PFSK-1 (cell line): ENCODE data around the gene CLINT1.

ENCODE experiments used
- SIN3A ChIP-seq: IDR thresholded peaks from 2 replicates; pipeline ENCODE4 v1.6.1; 2012; ENCODE audit warnings: mild to moderate bottlenecking, low read length, moderate library complexity, borderline replicate concordance; ENCODE audit not compliant: insufficient read depth
- TAF1 ChIP-seq: IDR thresholded peaks from 2 replicates; pipeline ENCODE4 v1.6.1; 2012; ENCODE audit warnings: low read length, control low read depth, borderline replicate concordance; ENCODE audit not compliant: insufficient read depth
- TF ChIP-seq, protein P1 (sequence below), 2 experiments: IDR thresholded peaks; 2 replicates each; pipeline versions ENCODE4 v1.6.1 to v1.8.0; 2011 to 2012; ENCODE audit warnings: low read depth in 2 of 2, low read length in 2 of 2, control low read depth in 1 of 2, inconsistent platforms in 1 of 2, mild to moderate bottlenecking in 1 of 2, moderate library complexity in 1 of 2; ENCODE audit not compliant: insufficient read depth in 1 of 2

DNA sequence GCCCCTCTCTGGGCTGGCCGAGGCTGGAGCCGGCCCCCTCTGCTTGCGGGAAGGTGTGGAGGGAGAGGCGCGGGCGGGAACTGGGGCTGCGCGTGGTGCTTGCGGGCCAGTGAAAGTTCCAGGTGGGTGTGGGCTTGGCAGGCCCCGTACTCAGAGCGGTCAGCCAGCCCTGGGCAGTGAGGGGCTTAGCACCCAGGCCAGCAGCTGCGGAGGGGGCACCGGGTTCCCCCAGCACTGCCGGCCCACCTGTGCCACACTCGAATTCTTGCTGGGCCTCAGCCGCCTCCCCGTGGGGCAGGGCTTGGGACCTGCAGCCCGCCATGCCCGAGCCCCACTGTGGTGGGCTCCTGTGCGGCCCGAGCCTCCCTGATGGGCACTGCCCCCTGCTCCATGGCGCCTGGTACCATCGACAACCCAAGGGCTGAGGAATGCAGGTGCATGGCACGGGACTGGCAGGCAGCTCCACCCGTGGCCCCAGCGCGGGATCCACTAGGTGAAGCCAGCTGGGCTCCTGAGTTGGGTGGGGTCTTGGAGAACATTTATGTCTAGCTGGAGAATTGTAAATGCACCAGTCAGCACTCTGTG is 27.9 kb upstream of the CLINT1 start:
- TF ChIP-seq, protein P1, sequence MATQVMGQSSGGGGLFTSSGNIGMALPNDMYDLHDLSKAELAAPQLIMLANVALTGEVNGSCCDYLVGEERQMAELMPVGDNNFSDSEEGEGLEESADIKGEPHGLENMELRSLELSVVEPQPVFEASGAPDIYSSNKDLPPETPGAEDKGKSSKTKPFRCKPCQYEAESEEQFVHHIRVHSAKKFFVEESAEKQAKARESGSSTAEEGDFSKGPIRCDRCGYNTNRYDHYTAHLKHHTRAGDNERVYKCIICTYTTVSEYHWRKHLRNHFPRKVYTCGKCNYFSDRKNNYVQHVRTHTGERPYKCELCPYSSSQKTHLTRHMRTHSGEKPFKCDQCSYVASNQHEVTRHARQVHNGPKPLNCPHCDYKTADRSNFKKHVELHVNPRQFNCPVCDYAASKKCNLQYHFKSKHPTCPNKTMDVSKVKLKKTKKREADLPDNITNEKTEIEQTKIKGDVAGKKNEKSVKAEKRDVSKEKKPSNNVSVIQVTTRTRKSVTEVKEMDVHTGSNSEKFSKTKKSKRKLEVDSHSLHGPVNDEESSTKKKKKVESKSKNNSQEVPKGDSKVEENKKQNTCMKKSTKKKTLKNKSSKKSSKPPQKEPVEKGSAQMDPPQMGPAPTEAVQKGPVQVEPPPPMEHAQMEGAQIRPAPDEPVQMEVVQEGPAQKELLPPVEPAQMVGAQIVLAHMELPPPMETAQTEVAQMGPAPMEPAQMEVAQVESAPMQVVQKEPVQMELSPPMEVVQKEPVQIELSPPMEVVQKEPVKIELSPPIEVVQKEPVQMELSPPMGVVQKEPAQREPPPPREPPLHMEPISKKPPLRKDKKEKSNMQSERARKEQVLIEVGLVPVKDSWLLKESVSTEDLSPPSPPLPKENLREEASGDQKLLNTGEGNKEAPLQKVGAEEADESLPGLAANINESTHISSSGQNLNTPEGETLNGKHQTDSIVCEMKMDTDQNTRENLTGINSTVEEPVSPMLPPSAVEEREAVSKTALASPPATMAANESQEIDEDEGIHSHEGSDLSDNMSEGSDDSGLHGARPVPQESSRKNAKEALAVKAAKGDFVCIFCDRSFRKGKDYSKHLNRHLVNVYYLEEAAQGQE (IDR thresholded peaks at IDR 0.05; ENCODE audit: insufficient read depth in 1 of 2, low read depth in 2 of 2, low read length in 2 of 2): no peak
- TF ChIP-seq SIN3A (no peak), TAF1 (no peak)
